ENCODE results near the gene CA14.
A peak's percentile ranks its signal among the peaks of the same experiment; 100 is the strongest.

Gene CA14

DNA sequence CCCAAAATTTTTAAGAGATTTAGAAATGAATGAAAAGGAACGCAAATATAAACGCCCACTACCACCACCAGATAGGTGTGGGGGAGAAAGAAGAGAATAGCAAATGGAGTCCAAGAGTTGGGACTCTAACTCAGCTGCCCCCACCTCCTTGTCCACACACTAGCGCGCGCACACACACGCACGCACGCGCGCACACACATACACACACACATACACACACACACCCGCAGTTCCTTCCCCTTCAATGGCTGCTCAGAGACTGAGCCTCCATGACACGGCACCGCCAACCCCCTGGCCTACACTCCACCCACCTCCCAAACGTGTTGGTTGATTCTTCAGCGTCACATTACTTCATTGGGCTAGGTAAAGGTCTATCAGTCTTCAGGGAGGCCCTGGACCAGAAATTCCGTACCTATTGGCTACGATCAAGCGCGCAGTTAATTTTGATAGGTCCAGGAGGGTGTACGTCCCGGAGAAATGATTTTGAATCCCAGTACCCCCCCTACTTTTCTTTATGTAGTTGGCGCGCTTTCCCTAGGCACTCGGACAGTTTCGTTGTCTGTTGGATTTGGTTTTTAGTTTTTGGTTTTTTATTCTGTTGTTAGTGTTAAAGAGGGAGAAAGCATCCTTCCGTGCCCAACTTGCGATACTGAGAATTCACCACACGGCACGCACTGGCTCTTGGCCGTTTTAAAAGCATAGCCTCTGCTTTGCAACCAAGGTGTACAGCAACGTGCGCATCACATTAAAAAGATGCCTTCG lies 21.5 kb upstream of the CA14 start, which contains the start of gene ANP32E (continued):
- TF ChIP-seq ZNF221 (tag by site-specific recombination; IDR thresholded peaks at IDR 0.05; ENCODE audit: borderline replicate concordance) (no peak), ZBTB20 (tag by site-specific recombination; IDR thresholded peaks at IDR 0.05) (peak; percentile 67; the same call in 1 of the 2 replicates), PRDM10 (tag by site-specific recombination; IDR thresholded peaks at IDR 0.05) (peak; percentile 99), YY1 (tag by site-specific recombination; IDR thresholded peaks at IDR 0.05) (peak; percentile 98), ZNF747 (tag by site-specific recombination; IDR thresholded peaks at IDR 0.05) (no peak), KLF7 (tag by site-specific recombination; IDR thresholded peaks at IDR 0.05; ENCODE audit: borderline replicate concordance) (peak; percentile 72; the same call in 1 of the 2 replicates), ZNF785 (tag by site-specific recombination; IDR thresholded peaks at IDR 0.05) (peak; percentile 87), ZNF555 (tag by site-specific recombination; conservative IDR thresholded peaks at IDR 0.05) (no peak), INSM2 (tag by site-specific recombination; IDR thresholded peaks at IDR 0.05) (peak; percentile 80), ZNF341 (tag by site-specific recombination; IDR thresholded peaks at IDR 0.05; ENCODE audit: low read depth) (peak; percentile 73), ZNF521 (tag by site-specific recombination; IDR thresholded peaks at IDR 0.05) (no peak), ZNF155 (tag by site-specific recombination; IDR thresholded peaks at IDR 0.05) (no peak), SALL2 (tag by site-specific recombination; IDR thresholded peaks at IDR 0.05; ENCODE audit: borderline replicate concordance) (no peak; the same call in 1 of the 2 replicates), ZNF2 (tag by site-specific recombination; IDR thresholded peaks at IDR 0.05) (peak; percentile 99), TRIM28 (IDR thresholded peaks at IDR 0.05; ENCODE audit: borderline replicate concordance, low read length) (peak; percentile 83; the same call in 1 of the 2 replicates), ZSCAN23 (tag by site-specific recombination; IDR thresholded peaks at IDR 0.05) (peak; percentile 98), ZNF19 (tag by site-specific recombination; IDR thresholded peaks at IDR 0.05; ENCODE audit: low read depth) (no peak), MYNN (tag by site-specific recombination; IDR thresholded peaks at IDR 0.05; ENCODE audit: borderline replicate concordance) (no peak), PRDM1 (tag by site-specific recombination; IDR thresholded peaks at IDR 0.05) (peak; percentile 97), ZNF654 (tag by site-specific recombination; IDR thresholded peaks at IDR 0.05; ENCODE audit: low read depth) (no peak)
- TF ChIP-seq, protein P1, sequence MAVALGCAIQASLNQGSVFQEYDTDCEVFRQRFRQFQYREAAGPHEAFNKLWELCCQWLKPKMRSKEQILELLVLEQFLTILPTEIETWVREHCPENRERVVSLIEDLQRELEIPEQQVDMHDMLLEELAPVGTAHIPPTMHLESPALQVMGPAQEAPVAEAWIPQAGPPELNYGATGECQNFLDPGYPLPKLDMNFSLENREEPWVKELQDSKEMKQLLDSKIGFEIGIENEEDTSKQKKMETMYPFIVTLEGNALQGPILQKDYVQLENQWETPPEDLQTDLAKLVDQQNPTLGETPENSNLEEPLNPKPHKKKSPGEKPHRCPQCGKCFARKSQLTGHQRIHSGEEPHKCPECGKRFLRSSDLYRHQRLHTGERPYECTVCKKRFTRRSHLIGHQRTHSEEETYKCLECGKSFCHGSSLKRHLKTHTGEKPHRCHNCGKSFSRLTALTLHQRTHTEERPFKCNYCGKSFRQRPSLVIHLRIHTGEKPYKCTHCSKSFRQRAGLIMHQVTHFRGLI (tag by site-specific recombination; IDR thresholded peaks at IDR 0.05), result no peak
- TF ChIP-seq, protein P2, sequence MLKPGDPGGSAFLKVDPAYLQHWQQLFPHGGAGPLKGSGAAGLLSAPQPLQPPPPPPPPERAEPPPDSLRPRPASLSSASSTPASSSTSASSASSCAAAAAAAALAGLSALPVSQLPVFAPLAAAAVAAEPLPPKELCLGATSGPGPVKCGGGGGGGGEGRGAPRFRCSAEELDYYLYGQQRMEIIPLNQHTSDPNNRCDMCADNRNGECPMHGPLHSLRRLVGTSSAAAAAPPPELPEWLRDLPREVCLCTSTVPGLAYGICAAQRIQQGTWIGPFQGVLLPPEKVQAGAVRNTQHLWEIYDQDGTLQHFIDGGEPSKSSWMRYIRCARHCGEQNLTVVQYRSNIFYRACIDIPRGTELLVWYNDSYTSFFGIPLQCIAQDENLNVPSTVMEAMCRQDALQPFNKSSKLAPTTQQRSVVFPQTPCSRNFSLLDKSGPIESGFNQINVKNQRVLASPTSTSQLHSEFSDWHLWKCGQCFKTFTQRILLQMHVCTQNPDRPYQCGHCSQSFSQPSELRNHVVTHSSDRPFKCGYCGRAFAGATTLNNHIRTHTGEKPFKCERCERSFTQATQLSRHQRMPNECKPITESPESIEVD (tag by site-specific recombination; IDR thresholded peaks at IDR 0.05), result peak; percentile 87
- TF ChIP-seq, protein P3, sequence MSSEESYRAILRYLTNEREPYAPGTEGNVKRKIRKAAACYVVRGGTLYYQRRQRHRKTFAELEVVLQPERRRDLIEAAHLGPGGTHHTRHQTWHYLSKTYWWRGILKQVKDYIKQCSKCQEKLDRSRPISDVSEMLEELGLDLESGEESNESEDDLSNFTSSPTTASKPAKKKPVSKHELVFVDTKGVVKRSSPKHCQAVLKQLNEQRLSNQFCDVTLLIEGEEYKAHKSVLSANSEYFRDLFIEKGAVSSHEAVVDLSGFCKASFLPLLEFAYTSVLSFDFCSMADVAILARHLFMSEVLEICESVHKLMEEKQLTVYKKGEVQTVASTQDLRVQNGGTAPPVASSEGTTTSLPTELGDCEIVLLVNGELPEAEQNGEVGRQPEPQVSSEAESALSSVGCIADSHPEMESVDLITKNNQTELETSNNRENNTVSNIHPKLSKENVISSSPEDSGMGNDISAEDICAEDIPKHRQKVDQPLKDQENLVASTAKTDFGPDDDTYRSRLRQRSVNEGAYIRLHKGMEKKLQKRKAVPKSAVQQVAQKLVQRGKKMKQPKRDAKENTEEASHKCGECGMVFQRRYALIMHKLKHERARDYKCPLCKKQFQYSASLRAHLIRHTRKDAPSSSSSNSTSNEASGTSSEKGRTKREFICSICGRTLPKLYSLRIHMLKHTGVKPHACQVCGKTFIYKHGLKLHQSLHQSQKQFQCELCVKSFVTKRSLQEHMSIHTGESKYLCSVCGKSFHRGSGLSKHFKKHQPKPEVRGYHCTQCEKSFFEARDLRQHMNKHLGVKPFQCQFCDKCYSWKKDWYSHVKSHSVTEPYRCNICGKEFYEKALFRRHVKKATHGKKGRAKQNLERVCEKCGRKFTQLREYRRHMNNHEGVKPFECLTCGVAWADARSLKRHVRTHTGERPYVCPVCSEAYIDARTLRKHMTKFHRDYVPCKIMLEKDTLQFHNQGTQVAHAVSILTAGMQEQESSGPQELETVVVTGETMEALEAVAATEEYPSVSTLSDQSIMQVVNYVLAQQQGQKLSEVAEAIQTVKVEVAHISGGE (tag by site-specific recombination; conservative IDR thresholded peaks at IDR 0.05; ENCODE audit: low read depth), result peak; percentile 63
- TF ChIP-seq, protein P4, sequence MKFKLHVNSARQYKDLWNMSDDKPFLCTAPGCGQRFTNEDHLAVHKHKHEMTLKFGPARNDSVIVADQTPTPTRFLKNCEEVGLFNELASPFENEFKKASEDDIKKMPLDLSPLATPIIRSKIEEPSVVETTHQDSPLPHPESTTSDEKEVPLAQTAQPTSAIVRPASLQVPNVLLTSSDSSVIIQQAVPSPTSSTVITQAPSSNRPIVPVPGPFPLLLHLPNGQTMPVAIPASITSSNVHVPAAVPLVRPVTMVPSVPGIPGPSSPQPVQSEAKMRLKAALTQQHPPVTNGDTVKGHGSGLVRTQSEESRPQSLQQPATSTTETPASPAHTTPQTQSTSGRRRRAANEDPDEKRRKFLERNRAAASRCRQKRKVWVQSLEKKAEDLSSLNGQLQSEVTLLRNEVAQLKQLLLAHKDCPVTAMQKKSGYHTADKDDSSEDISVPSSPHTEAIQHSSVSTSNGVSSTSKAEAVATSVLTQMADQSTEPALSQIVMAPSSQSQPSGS (tag by site-specific recombination; IDR thresholded peaks at IDR 0.05; ENCODE audit: low read depth), result no peak; the same call in 1 of the 2 replicates
